GM12872 (cell line): ENCODE data around the gene ODAD4.

ENCODE experiments used
- CTCF ChIP-seq: IDR thresholded peaks from 3 replicates; pipeline ENCODE4 v1.5.1; 2011; ENCODE audit warnings: low read depth, mild to moderate bottlenecking, low read length, moderate library complexity; ENCODE audit not compliant: insufficient read depth

Gene ODAD4

GRCh38 chr17:41988418-41988817, 58.0 kb downstream of the ODAD4 start:
- no peak for TF ChIP-seq CTCF

GRCh38 chr17:41989702-41990419, 59.4 kb downstream of the ODAD4 start:
- TF ChIP-seq CTCF: no peak

GRCh38 chr17:41992576-41992975, 62.2 kb downstream of the ODAD4 start:
- no peak for TF ChIP-seq CTCF

GRCh38 chr17:41996855-41997164, 66.4 kb downstream of the ODAD4 start:
- no peak for TF ChIP-seq CTCF

- no peak for TF ChIP-seq CTCF
Measured at GRCh38 chr17:41998497-41998896, 68.1 kb downstream of the ODAD4 start.

- TF ChIP-seq CTCF: no peak
Measured at GRCh38 chr17:42000413-42001133, 70.2 kb downstream of the ODAD4 start.

- no peak for TF ChIP-seq CTCF
Measured at GRCh38 chr17:42001729-42002128, 71.3 kb downstream of the ODAD4 start.
